HEK293T (cell line): Measurements from ENCODE around the gene UBR1.

Experiments
- ARNT ChIP-seq: fragments of 450-650 bp; IDR thresholded peaks from 2 replicates; pipeline ENCODE4 v1.6.1; 2017; ENCODE audit warnings: mild to moderate bottlenecking
- BHLHE40 ChIP-seq: fragments of 450-650 bp; IDR thresholded peaks from 2 replicates; pipeline ENCODE4 v1.6.1; 2016; ENCODE audit warnings: mild to moderate bottlenecking, moderate library complexity, borderline replicate concordance
- CTBP1 ChIP-seq: fragments of 450-650 bp; IDR thresholded peaks from 2 replicates; pipeline ENCODE4 v1.6.1; 2016; ENCODE audit warnings: borderline replicate concordance
- FOXA1 ChIP-seq: fragments of 450-650 bp; IDR thresholded peaks from 2 replicates; pipeline ENCODE4 v1.6.1; 2016; ENCODE audit warnings: mild to moderate bottlenecking
- FOXK2 ChIP-seq: fragments of 450-650 bp; IDR thresholded peaks from 2 replicates; pipeline ENCODE4 v1.6.1; 2016; ENCODE audit warnings: mild to moderate bottlenecking
- FOXM1 ChIP-seq: fragments of 450-650 bp; IDR thresholded peaks from 2 replicates; pipeline ENCODE4 v1.6.1; 2017; ENCODE audit warnings: mild to moderate bottlenecking, borderline replicate concordance
- HDGF ChIP-seq: fragments of 450-650 bp; IDR thresholded peaks from 2 replicates; pipeline ENCODE4 v1.6.1; 2017; ENCODE audit warnings: antibody characterized with exemption, borderline replicate concordance
- LEF1 ChIP-seq: fragments of 450-650 bp; IDR thresholded peaks from 2 replicates; pipeline ENCODE4 v1.6.1; 2017; ENCODE audit warnings: mild to moderate bottlenecking, borderline replicate concordance
- NFRKB ChIP-seq: fragments of 450-650 bp; IDR thresholded peaks from 2 replicates; pipeline ENCODE4 v1.6.1; 2016; ENCODE audit warnings: mild to moderate bottlenecking, moderate library complexity
- PKNOX1 ChIP-seq: fragments of 450-650 bp; IDR thresholded peaks from 2 replicates; pipeline ENCODE4 v1.6.1; 2016
- SP1 ChIP-seq: fragments of 450-650 bp; IDR thresholded peaks from 2 replicates; pipeline ENCODE4 v1.6.1; 2017
- SUZ12 ChIP-seq: fragments of 450-650 bp; IDR thresholded peaks from 2 replicates; pipeline ENCODE4 v1.6.1; 2016; ENCODE audit warnings: mild to moderate bottlenecking
- TARDBP ChIP-seq: fragments of 450-650 bp; IDR thresholded peaks from 2 replicates; pipeline ENCODE4 v1.6.1; 2016
- ZNF384 ChIP-seq: fragments of 450-650 bp; IDR thresholded peaks from 2 replicates; pipeline ENCODE4 v1.6.1; 2016

- TF ChIP-seq SP1 = no peak
- no peak for TF ChIP-seq TARDBP
- TF ChIP-seq BHLHE40 = no peak
- no peak for TF ChIP-seq ARNT
- TF ChIP-seq SUZ12 = no peak
- TF ChIP-seq FOXK2 = no peak
- TF ChIP-seq PKNOX1 = no peak
- no peak for TF ChIP-seq HDGF
- TF ChIP-seq NFRKB = no peak
- TF ChIP-seq CTBP1 = no peak
- no peak for TF ChIP-seq LEF1
- no peak for TF ChIP-seq FOXA1
- TF ChIP-seq FOXM1 = no peak
- TF ChIP-seq ZNF384 = no peak
Measured at GRCh38 chr15:43006991-43007390, 98.8 kb downstream of the UBR1 start.
